Tibial nerve (tissue), 4 donors: ENCODE measurements around the gene BFAR.
A peak's percentile ranks its signal among the peaks of the same experiment; 100 is the strongest.

Experiments
- EP300 ChIP-seq, 2 donors: sonication (generic); formaldehyde crosslinking; IDR thresholded peaks; one replicate each; pipeline ENCODE4 v1.6.1; 2017; ENCODE audit warnings: antibody characterized with exemption in 2 of 2, mild to moderate bottlenecking in 1 of 2
- POLR2A ChIP-seq, 2 donors: fragments of 450-650 bp; IDR thresholded peaks; one replicate each; pipeline ENCODE4 v1.6.1; 2017; ENCODE audit warnings: antibody characterized with exemption in 2 of 2, mild to moderate bottlenecking in 2 of 2, moderate library complexity in 2 of 2
- TF ChIP-seq, protein P1 (sequence below), 5 experiments: fragments of 200-600 bp in 3 of 5; fragments of 450-650 bp in 2 of 5; sonication (generic) in 3 of 5; IDR thresholded peaks; one replicate each; pipeline ENCODE4 v1.5.1; 2016 to 2019; ENCODE audit warnings: antibody characterized with exemption in 5 of 5, mild to moderate bottlenecking in 3 of 5, moderate library complexity in 2 of 5

DNA sequence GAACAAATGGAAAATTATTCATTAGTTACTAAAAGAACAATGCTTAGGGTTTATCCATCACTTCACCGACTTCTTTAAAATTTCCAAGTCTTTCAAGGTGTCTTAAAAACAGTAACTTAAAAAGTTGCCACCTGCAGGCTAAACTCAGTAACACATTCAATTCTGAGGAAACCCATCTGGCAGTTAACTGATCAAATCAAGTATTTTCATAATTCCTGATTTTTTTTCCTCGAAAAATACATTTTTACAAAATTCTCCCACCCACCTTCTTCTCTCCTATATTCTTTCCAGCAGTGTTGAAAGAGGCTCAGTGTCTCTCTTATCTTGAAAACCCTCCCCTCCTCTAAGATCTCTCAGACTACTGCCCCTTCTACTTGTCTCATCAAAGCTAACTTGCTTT, 32.6 kb upstream of the BFAR start:
- TF ChIP-seq, protein P1, sequence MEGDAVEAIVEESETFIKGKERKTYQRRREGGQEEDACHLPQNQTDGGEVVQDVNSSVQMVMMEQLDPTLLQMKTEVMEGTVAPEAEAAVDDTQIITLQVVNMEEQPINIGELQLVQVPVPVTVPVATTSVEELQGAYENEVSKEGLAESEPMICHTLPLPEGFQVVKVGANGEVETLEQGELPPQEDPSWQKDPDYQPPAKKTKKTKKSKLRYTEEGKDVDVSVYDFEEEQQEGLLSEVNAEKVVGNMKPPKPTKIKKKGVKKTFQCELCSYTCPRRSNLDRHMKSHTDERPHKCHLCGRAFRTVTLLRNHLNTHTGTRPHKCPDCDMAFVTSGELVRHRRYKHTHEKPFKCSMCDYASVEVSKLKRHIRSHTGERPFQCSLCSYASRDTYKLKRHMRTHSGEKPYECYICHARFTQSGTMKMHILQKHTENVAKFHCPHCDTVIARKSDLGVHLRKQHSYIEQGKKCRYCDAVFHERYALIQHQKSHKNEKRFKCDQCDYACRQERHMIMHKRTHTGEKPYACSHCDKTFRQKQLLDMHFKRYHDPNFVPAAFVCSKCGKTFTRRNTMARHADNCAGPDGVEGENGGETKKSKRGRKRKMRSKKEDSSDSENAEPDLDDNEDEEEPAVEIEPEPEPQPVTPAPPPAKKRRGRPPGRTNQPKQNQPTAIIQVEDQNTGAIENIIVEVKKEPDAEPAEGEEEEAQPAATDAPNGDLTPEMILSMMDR (IDR thresholded peaks at IDR 0.05): peak in 3 of 5 experiments; percentile 29 to 32 (median 30)
- no peak for TF ChIP-seq POLR2A (IDR thresholded peaks at IDR 0.05)
- TF ChIP-seq EP300 (IDR thresholded peaks at IDR 0.05): no peak
